ENCODE data around the gene FAM216A. TPM values are rescaled to one million over a fixed set of nuclear protein-coding genes. Genes with fewer than 3 reads are reported as not detected.

The FAM216A gene
- polyA plus RNA-seq, 1 donor from 2014 or later: 77.4 TPM

DNA sequence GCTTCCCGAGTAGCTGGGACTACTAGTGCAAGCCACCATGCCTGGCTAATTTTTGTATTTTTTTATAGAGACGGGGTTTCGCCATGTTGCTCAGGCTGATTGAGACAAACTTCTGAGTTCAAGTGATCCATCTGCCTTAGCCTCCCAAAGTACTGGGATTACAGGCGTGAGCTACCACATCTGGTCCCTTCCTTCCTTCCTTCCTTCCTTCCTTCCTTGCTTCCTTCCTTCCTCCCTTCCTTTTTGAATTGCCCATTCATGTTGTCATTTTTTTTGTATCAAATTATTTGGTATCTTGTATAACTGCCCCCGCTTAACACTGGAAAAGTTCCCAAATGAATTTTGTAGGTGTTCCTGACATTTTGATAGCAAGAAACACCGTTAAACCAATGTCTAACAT is 45.2 kb downstream of the FAM216A start:
- Histone ChIP-seq H3K36me3 (ENCODE audit: insufficient read depth, low read length) (no peaks in the 10 kb centered on the region), H3K9ac (ENCODE audit: low read length) (no peak overlapping the region), H3F3A (ENCODE audit: insufficient read depth, low read length, poor library complexity, severe bottlenecking) (no peaks in the 10 kb centered on the region), H3K4me2 (ENCODE audit: low read length) (no peak overlapping the region), H3K9me2 (ENCODE audit: insufficient read depth, low read length) (no peaks in the 10 kb centered on the region), H3K4me3 (ENCODE audit: low read length) (no peak overlapping the region), H2AFZ (ENCODE audit: low read depth, low read length) (no peak overlapping the region), H3K9me3 (ENCODE audit: low read length) (no peaks in the 10 kb centered on the region), H3K79me2 (replicated peaks; ENCODE audit: insufficient read depth, low read length) (no peaks in the 10 kb centered on the region), H4K20me1 (ENCODE audit: insufficient read depth) (no peaks in the 10 kb centered on the region), H3K27ac (ENCODE audit: low read length) (no peak overlapping the region), H3K27me3 (ENCODE audit: insufficient read depth, low read depth, low read length) (no peaks in the 10 kb centered on the region)
- TF ChIP-seq POLR2AphosphoS5 (IDR thresholded peaks at IDR 0.05): no peak
- TF ChIP-seq SMC3 (conservative IDR thresholded peaks at IDR 0.05; ENCODE audit: poor library complexity): no peak

DNA sequence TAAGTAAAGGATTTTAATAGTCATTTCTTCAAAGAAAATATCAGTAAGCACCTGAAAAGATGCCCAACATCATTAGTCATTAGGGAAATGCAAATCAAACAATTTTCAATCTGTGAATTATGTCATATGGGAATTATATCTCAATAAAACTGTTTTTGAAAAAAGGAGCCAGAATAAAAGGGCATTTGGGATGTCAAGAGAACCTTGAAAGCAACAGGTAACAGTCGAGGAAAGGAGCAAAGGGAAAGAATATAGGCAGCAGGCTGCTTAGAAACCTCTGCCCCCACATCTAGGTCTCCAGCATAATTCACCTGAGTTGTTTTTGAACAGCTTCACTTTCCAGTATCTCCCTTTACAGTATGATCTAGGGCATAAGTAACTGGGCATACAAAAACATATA is 45.7 kb downstream of the FAM216A start:
- TF ChIP-seq POLR2AphosphoS5 (IDR thresholded peaks at IDR 0.05) (no peak), TAF1 (IDR thresholded peaks at IDR 0.05; ENCODE audit: low read depth) (no peak), MXI1 (conservative IDR thresholded peaks at IDR 0.05; ENCODE audit: poor library complexity, severe bottlenecking) (no peak), EP300 (conservative IDR thresholded peaks at IDR 0.05; ENCODE audit: poor library complexity, severe bottlenecking) (no peak)
- TF ChIP-seq, protein P1, sequence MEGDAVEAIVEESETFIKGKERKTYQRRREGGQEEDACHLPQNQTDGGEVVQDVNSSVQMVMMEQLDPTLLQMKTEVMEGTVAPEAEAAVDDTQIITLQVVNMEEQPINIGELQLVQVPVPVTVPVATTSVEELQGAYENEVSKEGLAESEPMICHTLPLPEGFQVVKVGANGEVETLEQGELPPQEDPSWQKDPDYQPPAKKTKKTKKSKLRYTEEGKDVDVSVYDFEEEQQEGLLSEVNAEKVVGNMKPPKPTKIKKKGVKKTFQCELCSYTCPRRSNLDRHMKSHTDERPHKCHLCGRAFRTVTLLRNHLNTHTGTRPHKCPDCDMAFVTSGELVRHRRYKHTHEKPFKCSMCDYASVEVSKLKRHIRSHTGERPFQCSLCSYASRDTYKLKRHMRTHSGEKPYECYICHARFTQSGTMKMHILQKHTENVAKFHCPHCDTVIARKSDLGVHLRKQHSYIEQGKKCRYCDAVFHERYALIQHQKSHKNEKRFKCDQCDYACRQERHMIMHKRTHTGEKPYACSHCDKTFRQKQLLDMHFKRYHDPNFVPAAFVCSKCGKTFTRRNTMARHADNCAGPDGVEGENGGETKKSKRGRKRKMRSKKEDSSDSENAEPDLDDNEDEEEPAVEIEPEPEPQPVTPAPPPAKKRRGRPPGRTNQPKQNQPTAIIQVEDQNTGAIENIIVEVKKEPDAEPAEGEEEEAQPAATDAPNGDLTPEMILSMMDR (IDR thresholded peaks at IDR 0.05; ENCODE audit: poor library complexity, severe bottlenecking): no peak
- TF ChIP-seq, protein P2, sequence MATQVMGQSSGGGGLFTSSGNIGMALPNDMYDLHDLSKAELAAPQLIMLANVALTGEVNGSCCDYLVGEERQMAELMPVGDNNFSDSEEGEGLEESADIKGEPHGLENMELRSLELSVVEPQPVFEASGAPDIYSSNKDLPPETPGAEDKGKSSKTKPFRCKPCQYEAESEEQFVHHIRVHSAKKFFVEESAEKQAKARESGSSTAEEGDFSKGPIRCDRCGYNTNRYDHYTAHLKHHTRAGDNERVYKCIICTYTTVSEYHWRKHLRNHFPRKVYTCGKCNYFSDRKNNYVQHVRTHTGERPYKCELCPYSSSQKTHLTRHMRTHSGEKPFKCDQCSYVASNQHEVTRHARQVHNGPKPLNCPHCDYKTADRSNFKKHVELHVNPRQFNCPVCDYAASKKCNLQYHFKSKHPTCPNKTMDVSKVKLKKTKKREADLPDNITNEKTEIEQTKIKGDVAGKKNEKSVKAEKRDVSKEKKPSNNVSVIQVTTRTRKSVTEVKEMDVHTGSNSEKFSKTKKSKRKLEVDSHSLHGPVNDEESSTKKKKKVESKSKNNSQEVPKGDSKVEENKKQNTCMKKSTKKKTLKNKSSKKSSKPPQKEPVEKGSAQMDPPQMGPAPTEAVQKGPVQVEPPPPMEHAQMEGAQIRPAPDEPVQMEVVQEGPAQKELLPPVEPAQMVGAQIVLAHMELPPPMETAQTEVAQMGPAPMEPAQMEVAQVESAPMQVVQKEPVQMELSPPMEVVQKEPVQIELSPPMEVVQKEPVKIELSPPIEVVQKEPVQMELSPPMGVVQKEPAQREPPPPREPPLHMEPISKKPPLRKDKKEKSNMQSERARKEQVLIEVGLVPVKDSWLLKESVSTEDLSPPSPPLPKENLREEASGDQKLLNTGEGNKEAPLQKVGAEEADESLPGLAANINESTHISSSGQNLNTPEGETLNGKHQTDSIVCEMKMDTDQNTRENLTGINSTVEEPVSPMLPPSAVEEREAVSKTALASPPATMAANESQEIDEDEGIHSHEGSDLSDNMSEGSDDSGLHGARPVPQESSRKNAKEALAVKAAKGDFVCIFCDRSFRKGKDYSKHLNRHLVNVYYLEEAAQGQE (IDR thresholded peaks at IDR 0.05; ENCODE audit: borderline replicate concordance): no peak
- H3K4me2 ChIP-seq (ENCODE audit: low read length): no peak overlapping the region

DNA sequence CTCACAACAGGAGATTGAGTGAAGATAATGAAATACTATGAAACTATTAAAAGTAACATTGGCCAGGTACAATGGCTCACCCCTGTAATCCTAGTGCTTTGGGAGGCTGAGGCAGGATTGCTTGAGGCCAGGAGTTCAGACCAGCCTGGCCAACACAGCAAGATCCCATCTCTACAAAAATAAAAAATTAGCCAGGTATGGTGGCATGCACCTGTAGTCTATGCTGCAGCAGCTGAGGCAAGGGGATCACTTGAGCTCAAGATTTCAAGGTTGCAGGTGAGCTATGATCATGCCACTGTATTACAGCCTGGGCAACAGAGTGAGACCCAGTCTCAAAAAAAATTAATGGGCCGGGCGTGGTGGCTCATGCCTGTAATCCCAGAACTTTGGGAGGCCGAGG is 48.4 kb downstream of the FAM216A start:
- no peaks in the 10 kb centered on the region for H3K9me3 ChIP-seq (ENCODE audit: low read length)
- TF ChIP-seq TAF1 (IDR thresholded peaks at IDR 0.05; ENCODE audit: low read depth): no peak
- TF ChIP-seq, protein P1 (IDR thresholded peaks at IDR 0.05; ENCODE audit: poor library complexity, severe bottlenecking): no peak
- TF ChIP-seq, protein P2 (IDR thresholded peaks at IDR 0.05; ENCODE audit: borderline replicate concordance): no peak
- no peak for TF ChIP-seq EZH2 (IDR thresholded peaks at IDR 0.05; ENCODE audit: borderline replicate concordance, insufficient read depth, low read length, poor library complexity, severe bottlenecking)
- no peak for TF ChIP-seq POLR2AphosphoS5 (IDR thresholded peaks at IDR 0.05)
- no peak for TF ChIP-seq SMC3 (conservative IDR thresholded peaks at IDR 0.05; ENCODE audit: poor library complexity)
- no peak for TF ChIP-seq RAD21 (conservative IDR thresholded peaks at IDR 0.05)
- no peak for TF ChIP-seq MXI1 (conservative IDR thresholded peaks at IDR 0.05; ENCODE audit: poor library complexity, severe bottlenecking)
- TF ChIP-seq EP300 (conservative IDR thresholded peaks at IDR 0.05; ENCODE audit: poor library complexity, severe bottlenecking): no peak
- H3K27me3 ChIP-seq (ENCODE audit: insufficient read depth, low read depth, low read length): no peaks in the 10 kb centered on the region
- H3K9ac ChIP-seq (ENCODE audit: low read length): no peak overlapping the region
- H3K79me2 ChIP-seq (replicated peaks; ENCODE audit: insufficient read depth, low read length): no peaks in the 10 kb centered on the region
- no peak overlapping the region for H3K27ac ChIP-seq (ENCODE audit: low read length)
- H3K36me3 ChIP-seq (ENCODE audit: insufficient read depth, low read length): no peaks in the 10 kb centered on the region
- no peak overlapping the region for H3K4me3 ChIP-seq (ENCODE audit: low read length)
- H3K4me2 ChIP-seq (ENCODE audit: low read length): no peak overlapping the region
- no peaks in the 10 kb centered on the region for H4K20me1 ChIP-seq (ENCODE audit: insufficient read depth)
- no peak overlapping the region for H2AFZ ChIP-seq (ENCODE audit: low read depth, low read length)
- no peaks in the 10 kb centered on the region for H3K9me2 ChIP-seq (ENCODE audit: insufficient read depth, low read length)
- no peaks in the 10 kb centered on the region for H3F3A ChIP-seq (ENCODE audit: insufficient read depth, low read length, poor library complexity, severe bottlenecking)

More for the DNA sequence above, 45.7 kb downstream of the FAM216A start:
- no peak overlapping the region for H3K4me3 ChIP-seq (ENCODE audit: low read length)
- H3K9me3 ChIP-seq (ENCODE audit: low read length): no peaks in the 10 kb centered on the region
- H3F3A ChIP-seq (ENCODE audit: insufficient read depth, low read length, poor library complexity, severe bottlenecking): no peaks in the 10 kb centered on the region
- H3K36me3 ChIP-seq (ENCODE audit: insufficient read depth, low read length): no peaks in the 10 kb centered on the region
- no peak overlapping the region for H3K9ac ChIP-seq (ENCODE audit: low read length)
- no peak overlapping the region for H2AFZ ChIP-seq (ENCODE audit: low read depth, low read length)
- no peak overlapping the region for H3K27ac ChIP-seq (ENCODE audit: low read length)
- no peaks in the 10 kb centered on the region for H4K20me1 ChIP-seq (ENCODE audit: insufficient read depth)
- H3K27me3 ChIP-seq (ENCODE audit: insufficient read depth, low read depth, low read length): no peaks in the 10 kb centered on the region
- no peaks in the 10 kb centered on the region for H3K79me2 ChIP-seq (replicated peaks; ENCODE audit: insufficient read depth, low read length)
- no peaks in the 10 kb centered on the region for H3K9me2 ChIP-seq (ENCODE audit: insufficient read depth, low read length)

Data from neural cell (in vitro differentiated cells).